Measurements from ENCODE around the gene SLC17A9. TPM values are rescaled to one million over a fixed set of nuclear protein-coding genes. Genes with fewer than 3 reads are reported as not detected.
A peak's percentile ranks its signal among the peaks of the same experiment; 100 is the strongest.

SLC17A9 gene
- total RNA-seq, 4 donors from 2014 or later: 3.8 to 19.0 (median 5.2) TPM

DNA sequence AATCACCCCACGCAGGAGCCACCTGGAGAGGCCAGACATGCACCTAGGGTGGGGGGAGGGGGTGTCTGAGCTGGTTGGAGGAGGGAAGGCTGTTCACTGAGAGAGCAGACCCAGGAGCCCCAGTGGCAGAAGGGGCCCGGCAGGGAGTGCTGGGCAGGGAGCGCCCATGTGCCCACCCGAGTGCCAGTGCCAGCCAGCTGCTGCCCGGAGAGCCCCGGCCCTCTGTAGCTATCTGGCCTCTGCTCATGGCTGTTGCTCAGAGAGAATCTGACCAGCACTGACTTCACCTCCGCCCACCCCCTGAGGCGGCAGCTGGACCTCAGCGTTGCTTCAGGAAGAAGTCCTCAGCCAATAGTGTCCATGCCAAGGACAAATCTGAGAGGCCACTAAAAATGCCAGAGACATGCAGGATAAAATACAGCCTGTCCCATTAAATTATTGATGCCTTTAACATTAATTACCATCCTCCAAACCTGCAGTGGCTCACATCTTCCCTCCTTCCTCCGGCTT lies 22.8 kb downstream of the SLC17A9 start:
- H3K4me1 ChIP-seq: peaks cover 0 to 21% (median 8%) of the 10 kb centered on the region in 4 donors
- no peak overlapping the region for H3K27ac ChIP-seq
- H3K36me3 ChIP-seq: no peaks in the 10 kb centered on the region
- no peak overlapping the region for H3K4me3 ChIP-seq
- H3K27me3 ChIP-seq: peaks cover 0 to 18% of the 10 kb centered on the region in 2 donors
- no peak for DNase-seq
- H3K9me3 ChIP-seq: no peaks in the 10 kb centered on the region
- TF ChIP-seq POLR2A (IDR thresholded peaks at IDR 0.05): no peak
- TF ChIP-seq, protein P1, sequence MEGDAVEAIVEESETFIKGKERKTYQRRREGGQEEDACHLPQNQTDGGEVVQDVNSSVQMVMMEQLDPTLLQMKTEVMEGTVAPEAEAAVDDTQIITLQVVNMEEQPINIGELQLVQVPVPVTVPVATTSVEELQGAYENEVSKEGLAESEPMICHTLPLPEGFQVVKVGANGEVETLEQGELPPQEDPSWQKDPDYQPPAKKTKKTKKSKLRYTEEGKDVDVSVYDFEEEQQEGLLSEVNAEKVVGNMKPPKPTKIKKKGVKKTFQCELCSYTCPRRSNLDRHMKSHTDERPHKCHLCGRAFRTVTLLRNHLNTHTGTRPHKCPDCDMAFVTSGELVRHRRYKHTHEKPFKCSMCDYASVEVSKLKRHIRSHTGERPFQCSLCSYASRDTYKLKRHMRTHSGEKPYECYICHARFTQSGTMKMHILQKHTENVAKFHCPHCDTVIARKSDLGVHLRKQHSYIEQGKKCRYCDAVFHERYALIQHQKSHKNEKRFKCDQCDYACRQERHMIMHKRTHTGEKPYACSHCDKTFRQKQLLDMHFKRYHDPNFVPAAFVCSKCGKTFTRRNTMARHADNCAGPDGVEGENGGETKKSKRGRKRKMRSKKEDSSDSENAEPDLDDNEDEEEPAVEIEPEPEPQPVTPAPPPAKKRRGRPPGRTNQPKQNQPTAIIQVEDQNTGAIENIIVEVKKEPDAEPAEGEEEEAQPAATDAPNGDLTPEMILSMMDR (IDR thresholded peaks at IDR 0.05): no peak

DNA sequence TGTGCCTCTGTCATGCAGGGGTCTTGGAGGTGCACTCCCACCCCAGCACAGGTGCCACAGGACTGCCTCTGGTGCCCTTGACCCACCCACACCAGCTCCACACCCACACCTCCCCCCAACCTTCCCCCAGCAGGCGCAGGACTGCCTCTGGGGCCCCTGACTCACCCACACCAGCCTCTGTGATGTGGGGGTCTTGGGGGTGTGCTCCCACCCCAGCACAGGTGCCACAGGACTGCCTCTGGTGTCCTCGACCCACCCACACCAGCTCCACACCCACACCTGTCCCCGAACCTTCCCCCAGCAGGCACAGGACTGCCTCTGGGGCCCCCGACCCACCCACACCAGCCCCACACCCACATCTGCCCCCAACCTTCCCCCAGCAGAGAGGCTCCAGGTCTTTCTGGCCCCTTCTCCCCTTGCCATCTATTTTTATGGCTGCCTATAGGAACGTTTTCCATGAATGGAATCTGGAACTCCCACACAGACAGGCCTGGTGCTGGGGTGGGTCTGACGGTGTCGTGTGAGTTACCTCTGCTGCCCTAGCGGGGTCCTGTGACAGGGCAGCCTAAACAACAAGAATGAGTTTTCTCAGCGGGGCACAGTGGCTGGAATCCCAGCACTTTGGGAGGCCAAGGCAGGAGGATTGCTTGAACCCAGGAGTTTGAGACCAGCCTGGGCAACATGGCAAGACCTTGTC lies 23.5 kb downstream of the SLC17A9 start:
- TF ChIP-seq, protein P1 (IDR thresholded peaks at IDR 0.05): no peak
- TF ChIP-seq POLR2A (IDR thresholded peaks at IDR 0.05): no peak
- no peak overlapping the region for H3K27ac ChIP-seq
- no peaks in the 10 kb centered on the region for H3K9me3 ChIP-seq
- no peaks in the 10 kb centered on the region for H3K36me3 ChIP-seq
- DNase-seq: no peak
- peaks cover 0 to 24% (median 8%) of the 10 kb centered on the region in 4 donors for H3K4me1 ChIP-seq
- no peak overlapping the region for H3K4me3 ChIP-seq
- H3K27me3 ChIP-seq: peaks cover 0 to 18% of the 10 kb centered on the region in 2 donors

DNA sequence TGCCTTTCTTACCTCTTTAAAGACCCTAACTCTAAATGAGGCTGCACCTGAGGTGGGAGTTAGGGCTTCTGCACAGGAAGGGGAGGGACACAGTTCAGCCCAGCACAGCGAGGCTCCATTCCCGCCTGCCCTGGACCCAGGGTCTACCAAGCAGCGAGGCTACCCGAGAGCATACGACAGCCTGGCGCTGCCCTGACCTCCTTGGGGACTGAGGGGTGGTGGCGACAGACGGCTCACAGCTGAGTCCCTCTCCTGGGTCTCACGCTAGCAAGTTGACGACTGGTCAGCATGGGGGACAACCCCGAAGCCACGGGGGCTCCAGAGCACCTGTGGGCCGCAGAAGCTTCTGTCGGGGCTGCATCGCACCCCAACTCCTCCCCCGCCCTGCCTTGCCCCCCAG lies 24.4 kb downstream of the SLC17A9 start:
- H3K9me3 ChIP-seq: no peaks in the 10 kb centered on the region

DNA sequence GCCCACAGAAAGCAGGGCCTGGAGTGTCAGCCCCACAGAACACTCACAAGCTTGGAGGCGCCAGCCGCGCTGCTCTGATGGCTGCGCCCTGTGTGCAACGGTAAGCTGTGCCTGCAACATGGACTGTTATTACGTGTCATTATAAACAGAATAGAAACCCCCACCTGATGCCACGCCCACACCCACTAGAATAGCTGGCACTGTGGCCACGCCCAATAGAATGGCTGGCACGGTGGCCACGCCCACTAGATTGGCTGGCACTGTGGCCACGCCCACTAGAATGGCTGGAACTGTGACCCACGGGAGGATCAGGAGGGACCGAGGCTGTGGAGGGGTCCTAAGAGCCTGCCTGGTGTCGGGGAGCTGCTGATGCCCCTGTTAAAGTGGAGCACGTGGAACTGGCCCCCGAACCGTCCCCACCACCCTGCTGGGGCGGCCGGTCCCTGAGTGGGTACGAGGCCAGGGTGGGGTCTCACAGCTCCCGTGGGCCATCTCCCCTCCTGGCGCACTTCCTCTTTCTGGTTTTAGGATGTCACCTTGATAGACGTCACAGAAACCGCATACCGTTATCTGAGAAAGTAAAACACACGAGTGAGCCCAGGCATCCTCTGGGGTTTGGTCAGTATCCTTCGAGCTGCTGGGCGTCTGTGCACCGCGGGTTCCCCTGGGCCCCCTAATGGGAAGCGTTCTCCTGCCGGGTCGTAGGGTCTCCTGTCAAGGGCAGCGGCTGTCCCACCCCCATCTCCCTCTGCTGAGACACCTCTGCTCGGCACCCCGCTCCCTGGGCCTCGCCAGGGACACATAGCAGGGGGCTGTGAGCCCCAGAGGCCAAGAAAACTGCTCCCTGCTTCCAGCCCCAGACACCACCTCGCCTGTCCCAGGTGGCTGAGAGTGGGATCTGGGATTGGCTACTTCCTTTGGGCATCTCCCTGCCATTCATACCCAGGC lies 25.4 kb downstream of the SLC17A9 start:
- peaks cover 0 to 15% of the 10 kb centered on the region in 2 donors for H3K27me3 ChIP-seq
- peak overlapping the region in 1 of 4 donors; percentile 1 for H3K27ac ChIP-seq
- H3K36me3 ChIP-seq: no peaks in the 10 kb centered on the region
- H3K9me3 ChIP-seq: no peaks in the 10 kb centered on the region
- DNase-seq: peak in 2 of 3 donors; percentile 78 to 86
- H3K4me3 ChIP-seq: peak overlapping the region in 3 of 4 donors; percentile 1 to 31 (median 11)
- no peak for TF ChIP-seq POLR2A (IDR thresholded peaks at IDR 0.05)
- TF ChIP-seq, protein P1 (IDR thresholded peaks at IDR 0.05): no peak
- peaks cover 0 to 18% (median 5%) of the 10 kb centered on the region in 4 donors for H3K4me1 ChIP-seq

More for the DNA sequence above, 24.4 kb downstream of the SLC17A9 start:
- H3K4me1 ChIP-seq: peaks cover 0 to 24% (median 8%) of the 10 kb centered on the region in 4 donors
- DNase-seq: no peak
- H3K27ac ChIP-seq: no peak overlapping the region
- H3K27me3 ChIP-seq: peaks cover 0 to 18% of the 10 kb centered on the region in 2 donors
- H3K4me3 ChIP-seq: no peak overlapping the region
- H3K36me3 ChIP-seq: no peaks in the 10 kb centered on the region
- TF ChIP-seq POLR2A (IDR thresholded peaks at IDR 0.05): no peak
- TF ChIP-seq, protein P1 (IDR thresholded peaks at IDR 0.05): no peak

DNA sequence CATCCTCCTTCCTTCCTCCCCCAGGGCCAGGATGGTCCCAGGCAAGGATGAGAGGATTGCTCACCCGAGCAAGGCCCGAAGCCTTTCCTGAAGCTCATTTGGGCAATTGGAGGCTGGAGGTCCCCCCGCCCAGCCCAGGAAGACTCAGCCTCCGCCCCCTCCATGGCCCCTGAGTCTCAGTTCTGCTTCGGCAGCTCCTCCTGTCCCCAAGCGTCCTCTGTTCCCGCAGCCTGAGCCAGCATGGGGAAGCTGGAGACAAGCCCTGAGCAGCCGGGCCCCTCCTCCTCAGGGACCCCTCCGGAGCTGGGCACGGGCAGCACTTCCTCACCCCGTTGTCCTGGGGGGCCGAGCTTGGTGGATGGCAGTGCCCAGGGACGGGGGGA lies 26.0 kb downstream of the SLC17A9 start:
- Histone ChIP-seq H3K36me3 (no peaks in the 10 kb centered on the region), H3K27me3 (peaks cover 0 to 9% of the 10 kb centered on the region in 2 donors), H3K4me1 (peaks cover 0 to 16% (median 3%) of the 10 kb centered on the region in 4 donors), H3K4me3 (no peak overlapping the region), H3K27ac (no peak overlapping the region), H3K9me3 (no peaks in the 10 kb centered on the region)
- TF ChIP-seq, protein P1 (IDR thresholded peaks at IDR 0.05): no peak
- TF ChIP-seq POLR2A (IDR thresholded peaks at IDR 0.05): no peak
- no peak for DNase-seq

Measured in Peyer's patch (tissue), 4 donors.